Measurements from ENCODE around the gene CEP44.
"Not testable (repeated sequence)": the region's sequence is repeated elsewhere in the genome, so short reads cannot be mapped to it uniquely, and the experiment has no call there.

CEP44 gene

GRCh38 chr4:174357321-174357720 is 73.6 kb downstream of the CEP44 start:
- no peak for DNase-seq (ENCODE audit: extremely low read depth, insufficient read length)
- Histone ChIP-seq H3K27me3 (replicated peaks; ENCODE audit: control insufficient read depth, insufficient read depth, low read length) (no peaks in the 10 kb centered on the region), H3K36me3 (ENCODE audit: control insufficient read depth, insufficient read depth, low read length) (no peaks in the 10 kb centered on the region), H3K4me3 (replicated peaks; ENCODE audit: low read depth, low read length) (no peak overlapping the region)
- TF ChIP-seq, protein P1, sequence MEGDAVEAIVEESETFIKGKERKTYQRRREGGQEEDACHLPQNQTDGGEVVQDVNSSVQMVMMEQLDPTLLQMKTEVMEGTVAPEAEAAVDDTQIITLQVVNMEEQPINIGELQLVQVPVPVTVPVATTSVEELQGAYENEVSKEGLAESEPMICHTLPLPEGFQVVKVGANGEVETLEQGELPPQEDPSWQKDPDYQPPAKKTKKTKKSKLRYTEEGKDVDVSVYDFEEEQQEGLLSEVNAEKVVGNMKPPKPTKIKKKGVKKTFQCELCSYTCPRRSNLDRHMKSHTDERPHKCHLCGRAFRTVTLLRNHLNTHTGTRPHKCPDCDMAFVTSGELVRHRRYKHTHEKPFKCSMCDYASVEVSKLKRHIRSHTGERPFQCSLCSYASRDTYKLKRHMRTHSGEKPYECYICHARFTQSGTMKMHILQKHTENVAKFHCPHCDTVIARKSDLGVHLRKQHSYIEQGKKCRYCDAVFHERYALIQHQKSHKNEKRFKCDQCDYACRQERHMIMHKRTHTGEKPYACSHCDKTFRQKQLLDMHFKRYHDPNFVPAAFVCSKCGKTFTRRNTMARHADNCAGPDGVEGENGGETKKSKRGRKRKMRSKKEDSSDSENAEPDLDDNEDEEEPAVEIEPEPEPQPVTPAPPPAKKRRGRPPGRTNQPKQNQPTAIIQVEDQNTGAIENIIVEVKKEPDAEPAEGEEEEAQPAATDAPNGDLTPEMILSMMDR (IDR thresholded peaks at IDR 0.05; ENCODE audit: insufficient read depth, low read length, poor library complexity, severe bottlenecking) = no peak

DNA sequence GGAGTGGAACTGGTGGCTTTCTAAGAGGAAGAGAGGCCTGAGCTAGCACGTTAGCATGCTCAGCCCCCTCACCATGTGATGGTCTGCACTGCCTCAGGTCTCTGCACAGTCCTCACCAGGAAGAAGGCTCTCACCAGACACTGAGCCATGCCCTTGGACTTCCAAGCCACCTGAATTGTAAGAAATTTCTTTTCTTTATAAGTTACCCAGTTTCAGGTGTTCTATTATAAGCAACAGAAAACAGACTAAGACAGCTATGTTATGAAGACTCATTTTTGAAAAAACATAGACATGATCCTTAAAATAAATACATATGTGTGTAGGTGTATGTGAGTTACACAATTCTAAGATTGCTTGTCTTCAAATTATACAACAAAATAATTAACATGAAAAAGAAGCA is 74.7 kb downstream of the CEP44 start:
- no peak overlapping the region for H3K4me3 ChIP-seq (replicated peaks; ENCODE audit: low read depth, low read length)
- TF ChIP-seq, protein P1 (IDR thresholded peaks at IDR 0.05; ENCODE audit: insufficient read depth, low read length, poor library complexity, severe bottlenecking) = no peak

DNA sequence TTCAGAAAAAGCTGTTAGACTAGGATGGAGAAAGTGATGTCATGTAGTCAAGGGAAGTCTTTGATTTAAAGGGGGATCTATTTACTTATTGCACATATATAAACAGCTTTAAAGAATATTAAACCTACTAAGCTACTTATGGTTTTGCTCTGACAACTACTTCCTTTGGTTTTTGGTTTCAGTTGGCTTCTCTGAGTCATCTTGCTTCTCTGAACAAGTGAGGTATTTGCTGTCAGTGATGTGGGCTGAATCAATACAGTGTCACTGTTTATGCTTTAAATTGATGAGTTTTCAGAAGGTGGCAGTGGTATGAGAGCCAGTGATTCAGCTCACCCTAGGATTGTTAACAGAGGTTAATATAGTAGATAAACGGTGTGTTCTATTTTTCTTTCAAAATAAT is 75.1 kb downstream of the CEP44 start:
- Histone ChIP-seq H3K27me3 (replicated peaks; ENCODE audit: control insufficient read depth, insufficient read depth, low read length) (no peaks in the 10 kb centered on the region), H3K36me3 (ENCODE audit: control insufficient read depth, insufficient read depth, low read length) (no peaks in the 10 kb centered on the region), H3K4me3 (replicated peaks; ENCODE audit: low read depth, low read length) (no peak overlapping the region)
- DNase-seq (ENCODE audit: extremely low read depth, insufficient read length) = peak; percentile 18
- TF ChIP-seq, protein P1 (IDR thresholded peaks at IDR 0.05; ENCODE audit: insufficient read depth, low read length, poor library complexity, severe bottlenecking) = no peak

More for the DNA sequence above, 74.7 kb downstream of the CEP44 start:
- H3K27me3 ChIP-seq (replicated peaks; ENCODE audit: control insufficient read depth, insufficient read depth, low read length) = no peaks in the 10 kb centered on the region
- no peaks in the 10 kb centered on the region for H3K36me3 ChIP-seq (ENCODE audit: control insufficient read depth, insufficient read depth, low read length)
- DNase-seq (ENCODE audit: extremely low read depth, insufficient read length) = peak; percentile 4

- TF ChIP-seq, protein P1 (IDR thresholded peaks at IDR 0.05; ENCODE audit: insufficient read depth, low read length, poor library complexity, severe bottlenecking) = no peak
- H3K36me3 ChIP-seq (ENCODE audit: control insufficient read depth, insufficient read depth, low read length) = no peaks in the 10 kb centered on the region
- DNase-seq (ENCODE audit: extremely low read depth, insufficient read length) = no peak
- H3K4me3 ChIP-seq (replicated peaks; ENCODE audit: low read depth, low read length) = no peak overlapping the region
- H3K27me3 ChIP-seq (replicated peaks; ENCODE audit: control insufficient read depth, insufficient read depth, low read length) = no peaks in the 10 kb centered on the region
Measured at GRCh38 chr4:174362340-174362739, 78.6 kb downstream of the CEP44 start.

DNA sequence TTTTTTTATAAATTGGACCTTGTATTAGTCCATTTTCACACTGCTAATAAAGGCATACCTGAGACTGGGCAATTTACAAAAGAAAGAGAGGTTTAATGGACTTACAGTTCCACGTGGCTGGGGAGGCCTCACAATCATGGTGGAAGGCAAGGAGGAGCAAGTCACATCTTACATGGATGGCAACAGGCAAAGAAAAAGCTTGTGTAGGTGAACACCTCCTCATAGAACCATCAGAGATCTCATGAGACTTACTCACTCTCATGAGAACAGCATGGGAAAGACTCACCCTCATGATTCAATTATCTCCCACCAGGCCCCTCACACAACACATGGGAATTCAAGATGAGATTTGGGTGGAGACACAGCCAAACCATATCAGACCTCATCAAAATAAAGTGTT is 80.1 kb downstream of the CEP44 start:
- not testable (repeated sequence) for H3K27me3 ChIP-seq (replicated peaks; ENCODE audit: control insufficient read depth, insufficient read depth, low read length); H3K36me3 ChIP-seq (ENCODE audit: control insufficient read depth, insufficient read depth, low read length); DNase-seq (ENCODE audit: extremely low read depth, insufficient read length); H3K4me3 ChIP-seq (replicated peaks; ENCODE audit: low read depth, low read length)

- DNase-seq (ENCODE audit: extremely low read depth, insufficient read length) = peak; percentile 10
- Histone ChIP-seq H3K4me3 (replicated peaks; ENCODE audit: low read depth, low read length) (no peak overlapping the region), H3K36me3 (ENCODE audit: control insufficient read depth, insufficient read depth, low read length) (no peaks in the 10 kb centered on the region), H3K27me3 (replicated peaks; ENCODE audit: control insufficient read depth, insufficient read depth, low read length) (no peaks in the 10 kb centered on the region; the same call in 1 of the 2 replicates)
- TF ChIP-seq, protein P1 (IDR thresholded peaks at IDR 0.05; ENCODE audit: insufficient read depth, low read length, poor library complexity, severe bottlenecking) = peak; percentile 22
Measured at GRCh38 chr4:174365018-174365587, 81.4 kb downstream of the CEP44 start.
